Esophagus muscularis mucosa (tissue), 4 donors: ENCODE measurements around the gene B3GALT4. TPM values are rescaled to one million over a fixed set of nuclear protein-coding genes. Genes with fewer than 3 reads are reported as not detected.
"Not testable (repeated sequence)": the region's sequence is repeated elsewhere in the genome, so short reads cannot be mapped to it uniquely, and the experiment has no call there.

Experiments used
- DNase-seq: peaks from one replicate; pipeline ENCODE4 v3.0.0-alpha.2; 2017; ENCODE audit errors: extremely low spot score
- H3K27ac ChIP-seq, 4 donors: fragments of 200-600 bp; sonication (generic); replicated peaks in 1 of 4; 1 replicate in 3 of 4; 2 replicates in 1 of 4; pipeline ENCODE4 v1.5.1; 2016 to 2019; ENCODE audit warnings: mild to moderate bottlenecking in 1 of 4
- H3K27me3 ChIP-seq, 4 donors: fragments of 200-600 bp; sonication (generic); one replicate each; pipeline versions ENCODE4 v1.5.1 to v1.6.0; 2016 to 2019
- H3K36me3 ChIP-seq, 4 donors: fragments of 200-600 bp; sonication (generic); one replicate each; pipeline ENCODE4 v1.5.1; 2016 to 2019
- H3K4me1 ChIP-seq, 4 donors: fragments of 200-600 bp; sonication (generic); one replicate each; pipeline ENCODE4 v1.5.1; 2016 to 2019
- H3K4me3 ChIP-seq, 4 donors: fragments of 200-600 bp; sonication (generic); 1 replicate in 2 of 4; 2 replicates in 2 of 4; pipeline ENCODE4 v1.5.1; 2016 to 2019; ENCODE audit warnings: mild to moderate bottlenecking in 4 of 4, moderate library complexity in 1 of 4
- H3K9me3 ChIP-seq, 4 donors: fragments of 200-600 bp; sonication (generic); 1 replicate in 3 of 4; 2 replicates in 1 of 4; pipeline ENCODE4 v1.5.1; 2016 to 2019
- CTCF ChIP-seq, 3 experiments: fragments of 200-600 bp in 2 of 3; fragments of 450-650 bp in 1 of 3; sonication (generic) in 2 of 3; IDR thresholded peaks; one replicate each; pipeline ENCODE4 v1.5.1; 2017 to 2019; ENCODE audit warnings: antibody characterized with exemption in 3 of 3, mild to moderate bottlenecking in 2 of 3, moderate library complexity in 1 of 3
- EP300 ChIP-seq: sonication (generic); formaldehyde crosslinking; IDR thresholded peaks from one replicate; pipeline ENCODE4 v1.6.1; 2017; ENCODE audit warnings: antibody characterized with exemption
- POLR2A ChIP-seq: fragments of 450-650 bp; IDR thresholded peaks from one replicate; pipeline ENCODE4 v1.6.1; 2017; ENCODE audit warnings: antibody characterized with exemption, moderate library complexity, mild to moderate bottlenecking, low read depth
- POLR2AphosphoS5 ChIP-seq, 2 donors: sonication (generic); formaldehyde crosslinking; IDR thresholded peaks; one replicate each; pipeline ENCODE4 v1.6.1; 2017; ENCODE audit warnings: antibody characterized with exemption in 2 of 2
- WGBS: methylation state at CpG from one replicate; pipeline ENCODE4 v1.1.5; 2018; 5-methylcytosine and 5-hydroxymethylcytosine counted together
- intact Hi-C: fragments of 100-400 bp; cut with DNase I; formaldehyde crosslinking; loops from one replicate; pipeline ENCODE4 v1.15.1; 2023
- total RNA-seq, 4 donors: library from RNA; depleted of rRNA; stranded (reverse); fragments of >200 nt; gene quantifications; one replicate each; pipeline versions ENCODE4 v1.1.0 to v1.2.1, GENCODE V29; 2016

The B3GALT4 gene
- total RNA-seq, 4 donors from 2014 or later, result 13.1 to 26.8 (median 24.2) TPM

- Histone ChIP-seq H3K27me3 (no peaks in the 10 kb centered on the region), H3K9me3 (no peaks in the 10 kb centered on the region), H3K4me3 (no peak overlapping the region), H3K36me3 (peaks cover 18 to 53% (median 41%) of the 10 kb centered on the region in 4 donors), H3K4me1 (peaks cover 63 to 89% (median 80%) of the 10 kb centered on the region in 4 donors), H3K27ac (peak overlapping the region in 1 of 4 donors; percentile 18)
- TF ChIP-seq EP300 (no peak), POLR2A (no peak), POLR2AphosphoS5 (IDR thresholded peaks at IDR 0.05) (no peak), CTCF (IDR thresholded peaks at IDR 0.05) (no peak)
- WGBS, result 56% methylated on average over 13 of the region's 14 CpGs
- intact Hi-C loops, result loop anchor here (5.0 kb wide), 1 partner anchor 38 kb away; the partner anchor contains the start of gene TAPBP
- no peak for DNase-seq
Measured at GRCh38 chr6:33273924-33274902, 2.7 kb upstream of the B3GALT4 start.

- DNase-seq, intact Hi-C loops, H3K27me3 ChIP-seq, H3K9me3 ChIP-seq: not testable (repeated sequence)
- Histone ChIP-seq H3K36me3 (peaks cover 18 to 61% (median 56%) of the 10 kb centered on the region in 4 donors), H3K27ac (peak overlapping the region; percentile 83 to 93 (median 90)), H3K4me3 (peak overlapping the region; percentile 73 to 79 (median 78)), H3K4me1 (peaks cover 54 to 77% (median 70%) of the 10 kb centered on the region in 4 donors)
- 73% methylated on average over 16 of the region's 16 CpGs for WGBS
Measured at GRCh38 chr6:33275795-33276580, 935 bp upstream of the B3GALT4 start.

DNA sequence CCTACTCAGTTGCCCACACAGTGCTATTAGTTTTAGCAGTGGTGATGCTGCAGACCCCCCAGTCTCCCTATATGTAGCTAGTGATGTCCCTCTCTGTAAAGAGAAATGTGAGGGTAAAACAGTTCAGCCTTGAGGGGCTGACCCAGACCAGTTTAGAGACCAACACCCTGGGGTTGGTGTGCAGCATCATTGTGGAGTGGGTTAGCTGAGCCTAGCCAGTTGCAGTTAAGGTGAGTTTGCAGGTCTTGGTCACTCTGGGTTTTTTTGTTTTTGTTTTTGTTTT lies 401 bp upstream of the B3GALT4 start:
- peaks cover 18 to 66% (median 59%) of the 10 kb centered on the region in 4 donors for H3K36me3 ChIP-seq
- DNase-seq, result no peak
- peak overlapping the region; percentile 83 to 93 (median 90) for H3K27ac ChIP-seq
- no peaks in the 10 kb centered on the region for H3K27me3 ChIP-seq
- intact Hi-C loops, result no loop called here
- TF ChIP-seq CTCF (IDR thresholded peaks at IDR 0.05), result no peak
- TF ChIP-seq POLR2A, result no peak
- TF ChIP-seq POLR2AphosphoS5 (IDR thresholded peaks at IDR 0.05), result no peak
- TF ChIP-seq EP300, result no peak
- peaks cover 53 to 75% (median 68%) of the 10 kb centered on the region in 4 donors for H3K4me1 ChIP-seq
- H3K9me3 ChIP-seq, result no peaks in the 10 kb centered on the region
- peak overlapping the region; percentile 73 to 79 (median 78) for H3K4me3 ChIP-seq

DNA sequence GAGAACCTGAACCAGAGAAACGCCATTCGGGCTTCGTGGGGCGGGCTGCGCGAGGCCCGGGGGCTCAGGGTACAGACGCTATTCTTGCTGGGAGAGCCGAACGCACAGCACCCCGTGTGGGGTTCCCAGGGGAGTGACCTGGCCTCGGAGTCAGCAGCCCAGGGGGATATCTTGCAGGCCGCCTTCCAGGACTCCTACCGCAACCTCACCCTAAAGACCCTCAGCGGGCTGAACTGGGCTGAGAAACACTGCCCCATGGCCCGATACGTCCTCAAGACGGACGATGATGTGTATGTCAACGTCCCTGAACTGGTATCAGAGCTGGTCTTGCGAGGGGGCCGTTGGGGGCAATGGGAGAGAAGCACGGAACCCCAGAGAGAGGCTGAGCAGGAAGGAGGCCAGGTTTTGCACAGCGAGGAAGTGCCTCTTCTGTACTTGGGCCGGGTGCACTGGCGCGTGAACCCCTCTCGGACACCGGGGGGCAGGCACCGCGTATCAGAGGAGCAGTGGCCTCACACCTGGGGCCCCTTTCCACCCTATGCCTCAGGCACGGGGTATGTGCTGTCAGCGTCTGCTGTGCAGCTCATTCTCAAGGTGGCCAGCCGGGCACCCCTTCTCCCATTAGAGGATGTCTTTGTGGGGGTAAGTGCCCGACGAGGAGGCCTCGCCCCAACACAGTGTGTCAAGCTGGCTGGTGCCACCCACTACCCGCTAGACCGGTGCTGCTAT lies 904 bp downstream of the B3GALT4 start:
- H3K9me3 ChIP-seq, result no peaks in the 10 kb centered on the region
- peak overlapping the region; percentile 83 to 93 (median 90) for H3K27ac ChIP-seq
- TF ChIP-seq POLR2AphosphoS5 (IDR thresholded peaks at IDR 0.05) (no peak), POLR2A (no peak)
- WGBS, result 60% methylated on average over 3 of the region's 39 CpGs
- no peaks in the 10 kb centered on the region for H3K27me3 ChIP-seq
- peaks cover 19 to 80% (median 72%) of the 10 kb centered on the region in 4 donors for H3K36me3 ChIP-seq
- DNase-seq, result no peak
- peak overlapping the region; percentile 73 to 79 (median 78) for H3K4me3 ChIP-seq
- intact Hi-C loops, result no loop called here
- peaks cover 48 to 66% (median 61%) of the 10 kb centered on the region in 4 donors for H3K4me1 ChIP-seq

DNA sequence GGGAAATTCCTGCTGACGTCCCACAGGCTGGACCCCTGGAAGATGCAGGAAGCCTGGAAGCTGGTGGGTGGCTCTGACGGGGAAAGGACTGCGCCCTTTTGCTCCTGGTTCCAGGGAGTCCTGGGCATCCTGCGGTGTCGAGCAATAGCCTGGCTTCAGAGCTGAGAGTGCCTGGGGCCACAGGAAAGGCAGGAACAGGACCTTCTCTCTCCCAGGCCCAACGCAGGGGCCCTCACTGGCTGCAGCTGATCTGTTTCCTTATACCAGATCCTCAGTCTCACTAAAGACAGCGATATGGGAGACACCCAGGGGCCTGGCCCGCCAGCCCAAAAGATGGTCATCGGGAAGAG lies 1.4 kb downstream of the B3GALT4 start:
- intact Hi-C loops, result no loop called here
- H3K27ac ChIP-seq, result peak overlapping the region in 3 of 4 donors; percentile 38 to 93 (median 90)

More for the DNA sequence above, 1.4 kb downstream of the B3GALT4 start:
- 84% methylated on average over 5 of the region's 9 CpGs for WGBS
- no peak for TF ChIP-seq POLR2A
- no peak for TF ChIP-seq EP300
- no peak for TF ChIP-seq POLR2AphosphoS5 (IDR thresholded peaks at IDR 0.05)
- no peak for TF ChIP-seq CTCF (IDR thresholded peaks at IDR 0.05)
- peak overlapping the region in 1 of 4 donors; percentile 79 for H3K4me3 ChIP-seq
- no peak for DNase-seq
- H3K27me3 ChIP-seq, result no peaks in the 10 kb centered on the region
- no peaks in the 10 kb centered on the region for H3K9me3 ChIP-seq
- peaks cover 24 to 85% (median 75%) of the 10 kb centered on the region in 4 donors for H3K36me3 ChIP-seq
- H3K4me1 ChIP-seq, result peaks cover 42 to 60% (median 56%) of the 10 kb centered on the region in 4 donors
